GM10248 (cell line): Measurements from ENCODE around the gene TAF11L13.
"Not testable (repeated sequence)": the region's sequence is repeated elsewhere in the genome, so short reads cannot be mapped to it uniquely, and the experiment has no call there.

Experiments
- CTCF ChIA-PET: fragments of 300-600 bp; sonication (Branson Sonifier 250); formaldehyde crosslinking; extraction: SDS; loops from one replicate; lab custom pipeline; 2021; ENCODE audit warnings: antibody characterized with exemption; lab: Yijun Ruan, JAX
- POLR2A ChIA-PET: fragments of 350-650 bp; sonication (Branson Sonifier 250); formaldehyde crosslinking; extraction: SDS; loops from one replicate; lab custom pipeline; 2020; ENCODE audit warnings: antibody characterized with exemption; lab: Yijun Ruan, JAX
- DNase-seq: peaks from one replicate; pipeline ENCODE4 v3.0.0; 2012; ENCODE audit errors: extremely low spot score
- TF ChIP-seq, protein P1 (sequence below): IDR thresholded peaks from 2 replicates; pipeline ENCODE4 v1.5.1; 2012; ENCODE audit warnings: mild to moderate bottlenecking, low read depth; ENCODE audit errors: extremely low read depth, missing control alignments, control extremely low read depth

Gene TAF11L13

DNA sequence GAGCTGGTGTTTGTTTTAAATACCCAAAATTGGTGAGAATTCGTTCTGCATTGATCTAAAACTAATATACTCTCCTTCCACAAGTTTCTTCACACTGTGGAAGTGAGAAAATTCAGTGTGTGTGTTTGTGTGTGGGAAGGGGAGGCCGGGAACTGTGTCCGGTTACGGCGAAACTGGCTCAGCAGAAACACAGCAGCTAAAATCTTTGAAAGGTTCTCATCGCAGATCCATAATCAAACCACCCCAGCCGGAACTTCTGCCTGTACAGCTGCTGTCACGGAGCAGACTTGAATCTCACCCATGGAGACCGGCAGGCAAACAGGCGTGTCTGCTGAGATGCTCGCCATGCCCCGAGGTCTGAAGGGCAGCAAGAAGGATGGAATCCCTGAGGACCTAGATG lies at the start of gene TAF11L13:
TSS of gene TAF11L13 (plus strand) at position 301 of the 400 bp plus-strand sequence.
- CTCF ChIA-PET, DNase-seq, POLR2A ChIA-PET: not testable (repeated sequence)

GRCh38 chr5:17585658-17586057 lies 46.2 kb upstream of the TAF11L13 start, which contains the start of gene TAF11L7:
TAF11L7 (minus strand) TSS chr5:17585758.
- POLR2A ChIA-PET, DNase-seq, CTCF ChIA-PET: not testable (repeated sequence)

DNA sequence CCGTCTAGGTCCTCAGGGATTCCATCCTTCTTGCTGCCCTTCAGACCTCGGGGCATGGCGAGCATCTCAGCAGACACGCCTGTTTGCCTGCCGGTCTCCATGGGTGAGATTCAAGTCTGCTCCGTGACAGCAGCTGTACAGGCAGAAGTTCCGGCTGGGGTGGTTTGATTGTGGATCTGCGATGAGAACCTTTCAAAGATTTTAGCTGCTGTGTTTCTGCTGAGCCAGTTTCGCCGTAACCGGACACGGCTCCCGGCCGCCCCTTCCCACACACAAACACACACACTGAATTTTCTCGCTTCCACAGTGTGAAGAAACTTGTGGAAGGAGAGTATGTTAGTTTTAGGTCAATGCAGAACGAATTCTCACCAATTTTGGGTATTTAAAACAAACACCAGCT lies 41.0 kb upstream of the TAF11L13 start, which contains the start of gene TAF11L8:
TSS of gene TAF11L8 (minus strand) at position 101 of the 400 bp plus-strand sequence.
- CTCF ChIA-PET, POLR2A ChIA-PET, DNase-seq: not testable (repeated sequence)

GRCh38 chr5:17594255-17594654 lies 37.6 kb upstream of the TAF11L13 start, which contains the start of gene TAF11L9:
TAF11L9 (minus strand) TSS chr5:17594394.
- DNase-seq, POLR2A ChIA-PET, CTCF ChIA-PET: not testable (repeated sequence)

- DNase-seq, CTCF ChIA-PET, POLR2A ChIA-PET: not testable (repeated sequence)
Measured at GRCh38 chr5:17597728-17598127, 34.2 kb upstream of the TAF11L13 start, which contains the start of gene TAF11L10. TAF11L10 (minus strand) TSS chr5:17597828.

DNA sequence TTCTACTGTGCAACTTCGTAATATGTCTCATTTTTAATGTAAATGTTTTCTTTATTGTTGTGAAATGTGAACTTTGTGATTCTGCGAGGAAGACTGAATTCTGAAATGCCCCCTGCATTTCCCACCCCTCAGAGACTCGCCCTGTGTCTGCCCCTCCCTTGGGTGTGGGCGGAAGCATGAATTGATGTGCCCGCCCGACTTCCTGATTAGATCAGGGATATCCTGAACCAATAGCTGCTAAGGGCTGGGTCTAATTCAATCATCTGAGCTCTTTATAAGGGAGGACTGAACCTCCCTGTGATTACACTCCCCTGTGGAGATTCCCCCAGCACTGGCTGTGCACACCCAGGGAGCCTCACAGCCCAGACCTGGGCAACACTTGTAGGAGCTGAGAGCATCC lies 28.0 kb upstream of the TAF11L13 start, which contains the start of gene TAF11L11:
TSS of gene TAF11L11 (plus strand) at position 304 of the 400 bp plus-strand sequence.
- POLR2A ChIA-PET, CTCF ChIA-PET, DNase-seq: not testable (repeated sequence)

DNA sequence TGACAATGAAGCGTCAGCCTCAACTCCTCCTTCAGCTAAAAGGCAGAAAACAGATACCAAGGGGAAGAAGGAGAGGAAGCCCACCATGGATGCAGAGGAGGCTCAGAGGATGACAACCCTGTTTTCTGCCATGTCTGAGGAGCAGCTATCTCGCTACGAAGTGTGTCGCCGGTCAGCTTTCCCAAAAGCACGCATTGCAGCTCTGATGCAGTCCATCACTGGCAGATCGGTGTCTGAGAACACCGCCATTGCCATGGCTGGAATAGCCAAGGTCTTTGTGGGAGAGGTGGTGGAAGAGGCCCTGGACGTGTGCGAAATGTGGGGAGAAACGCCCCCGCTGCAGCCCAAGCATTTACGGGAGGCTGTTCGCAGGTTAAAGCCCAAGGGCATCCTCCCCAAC lies 26.9 kb upstream of the TAF11L13 start:
- DNase-seq, result no peak
- CTCF ChIA-PET, result no interaction called here
- TF ChIP-seq, protein P1, sequence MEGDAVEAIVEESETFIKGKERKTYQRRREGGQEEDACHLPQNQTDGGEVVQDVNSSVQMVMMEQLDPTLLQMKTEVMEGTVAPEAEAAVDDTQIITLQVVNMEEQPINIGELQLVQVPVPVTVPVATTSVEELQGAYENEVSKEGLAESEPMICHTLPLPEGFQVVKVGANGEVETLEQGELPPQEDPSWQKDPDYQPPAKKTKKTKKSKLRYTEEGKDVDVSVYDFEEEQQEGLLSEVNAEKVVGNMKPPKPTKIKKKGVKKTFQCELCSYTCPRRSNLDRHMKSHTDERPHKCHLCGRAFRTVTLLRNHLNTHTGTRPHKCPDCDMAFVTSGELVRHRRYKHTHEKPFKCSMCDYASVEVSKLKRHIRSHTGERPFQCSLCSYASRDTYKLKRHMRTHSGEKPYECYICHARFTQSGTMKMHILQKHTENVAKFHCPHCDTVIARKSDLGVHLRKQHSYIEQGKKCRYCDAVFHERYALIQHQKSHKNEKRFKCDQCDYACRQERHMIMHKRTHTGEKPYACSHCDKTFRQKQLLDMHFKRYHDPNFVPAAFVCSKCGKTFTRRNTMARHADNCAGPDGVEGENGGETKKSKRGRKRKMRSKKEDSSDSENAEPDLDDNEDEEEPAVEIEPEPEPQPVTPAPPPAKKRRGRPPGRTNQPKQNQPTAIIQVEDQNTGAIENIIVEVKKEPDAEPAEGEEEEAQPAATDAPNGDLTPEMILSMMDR, result no peak
- POLR2A ChIA-PET, result no interaction called here

GRCh38 chr5:17607461-17607860 lies 24.4 kb upstream of the TAF11L13 start:
- CTCF ChIA-PET, DNase-seq, POLR2A ChIA-PET: not testable (repeated sequence)

DNA sequence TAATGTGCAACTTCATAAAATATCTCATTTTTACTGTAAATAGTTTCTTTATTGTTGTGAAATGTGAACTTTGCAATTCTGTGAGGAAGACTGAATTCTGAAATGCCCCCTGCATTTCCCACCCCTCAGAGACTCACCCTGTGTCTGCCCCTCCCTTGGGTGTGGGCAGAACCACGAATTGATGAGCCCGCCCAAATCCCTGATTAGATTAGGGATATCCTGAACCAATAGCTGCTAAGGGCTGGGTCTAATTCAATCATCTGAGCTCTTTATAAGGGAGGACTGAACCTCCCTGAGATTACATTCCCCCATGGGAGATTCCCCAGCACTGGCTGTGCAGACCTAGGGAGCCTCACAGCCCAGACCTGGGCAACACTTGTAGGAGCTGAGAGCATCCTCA lies 21.8 kb upstream of the TAF11L13 start, which contains the start of gene TAF11L12:
TSS of gene TAF11L12 (plus strand) at position 301 of the 400 bp plus-strand sequence.
- POLR2A ChIA-PET, CTCF ChIA-PET, DNase-seq: not testable (repeated sequence)

GRCh38 chr5:17614872-17615605 lies 16.8 kb upstream of the TAF11L13 start:
- CTCF ChIA-PET, result no interaction called here
- no peak for DNase-seq
- TF ChIP-seq, protein P1, result no peak
- POLR2A ChIA-PET, result no interaction called here

DNA sequence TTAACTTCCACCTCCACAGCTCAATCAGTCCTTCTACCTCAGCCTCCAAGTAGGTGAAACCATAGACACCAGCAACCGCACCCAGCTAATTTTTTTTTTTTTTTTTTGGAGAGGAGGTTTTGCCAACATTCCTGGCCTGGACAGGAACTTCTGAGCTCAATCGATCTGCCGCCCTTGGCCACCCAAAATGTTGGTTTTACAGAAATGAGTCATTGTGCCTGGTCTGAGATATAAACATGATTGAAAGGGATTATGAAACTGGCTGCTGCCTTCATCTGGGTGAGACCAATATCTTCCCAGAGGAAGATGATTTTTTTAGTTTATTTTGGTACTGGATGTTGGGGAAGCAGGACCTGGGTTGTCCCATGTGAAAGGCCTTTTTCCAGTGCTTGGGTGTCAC lies 12.5 kb upstream of the TAF11L13 start:
- DNase-seq, result no peak
- CTCF ChIA-PET, result no interaction called here
- TF ChIP-seq, protein P1, result no peak
- POLR2A ChIA-PET, result no interaction called here
